Endometrial microvascular endothelial cells (primary cell): ENCODE data around the gene RD3L. TPM values are rescaled to one million over a fixed set of nuclear protein-coding genes. Genes with fewer than 3 reads are reported as not detected.
"Not testable (repeated sequence)": the region's sequence is repeated elsewhere in the genome, so short reads cannot be mapped to it uniquely, and the experiment has no call there.

Experiments
- in situ Hi-C: cut with HindIII; loops from 2 replicates; pipeline ENCODE4 v1.10.0; 2017; ENCODE audit warnings: low sequenced_read_pairs, low pct_unique_long_range_greater_than_20kb; ENCODE audit errors: inconsistent ontology term
- total RNA-seq: library from RNA; depleted of rRNA; stranded (reverse); fragments of >200 nt; gene quantifications from one replicate; pipeline ENCODE4 v1.2.3, GENCODE V29; 2015; ENCODE audit errors: inconsistent ontology term

Gene RD3L
- total RNA-seq, 1 donor from 2014 or later, result not detected

- in situ Hi-C loops, result no loop called here
Observed at GRCh38 chr14:103930051-103930604, 12.2 kb downstream of the RD3L start.

- in situ Hi-C loops, result no loop called here
Observed at GRCh38 chr14:103928011-103928890, 14.1 kb downstream of the RD3L start, which contains the start of gene TDRD9. Gene TDRD9, plus strand, starts transcription at chr14:103928456. Its CDS starts 54 bp downstream, at chr14:103928510.

- in situ Hi-C loops, result no loop called here
Observed at GRCh38 chr14:103927566-103927965, 14.8 kb downstream of the RD3L start.

- in situ Hi-C loops, result no loop called here
Observed at GRCh38 chr14:103925316-103925715, 17.0 kb downstream of the RD3L start.

- in situ Hi-C loops, result no loop called here
Observed at GRCh38 chr14:103923863-103924262, 18.5 kb downstream of the RD3L start.

GRCh38 chr14:103921855-103922200, 20.5 kb downstream of the RD3L start:
- in situ Hi-C loops, result not testable (repeated sequence)

GRCh38 chr14:103920981-103921854, 21.1 kb downstream of the RD3L start:
- in situ Hi-C loops, result no loop called here

- in situ Hi-C loops, result no loop called here
Observed at GRCh38 chr14:103916636-103917262, 25.6 kb downstream of the RD3L start.

- in situ Hi-C loops, result no loop called here
Observed at GRCh38 chr14:103915616-103916015, 26.7 kb downstream of the RD3L start.

GRCh38 chr14:103910984-103911383, 31.3 kb downstream of the RD3L start:
- in situ Hi-C loops, result no loop called here

- in situ Hi-C loops, result no loop called here
Observed at GRCh38 chr14:103910262-103910935, 31.9 kb downstream of the RD3L start.

- in situ Hi-C loops, result no loop called here
Observed at GRCh38 chr14:103909531-103910261, 32.6 kb downstream of the RD3L start.

GRCh38 chr14:103908580-103908979, 33.7 kb downstream of the RD3L start:
- in situ Hi-C loops, result no loop called here

- in situ Hi-C loops, result no loop called here
Observed at GRCh38 chr14:103905842-103906456, 36.4 kb downstream of the RD3L start.

GRCh38 chr14:103904493-103905107, 37.7 kb downstream of the RD3L start:
- in situ Hi-C loops, result no loop called here

GRCh38 chr14:103899833-103900232, 42.5 kb downstream of the RD3L start:
- in situ Hi-C loops, result no loop called here

- in situ Hi-C loops, result no loop called here
Observed at GRCh38 chr14:103899316-103899715, 43.0 kb downstream of the RD3L start.
